ENCODE data around the gene SAMD4B. TPM values are rescaled to one million over a fixed set of nuclear protein-coding genes. Genes with fewer than 3 reads are reported as not detected.

SAMD4B gene
- total RNA-seq, 1 donor, result 85.0 TPM

GRCh38 chr19:39315933-39316332, 26.3 kb upstream of the SAMD4B start:
- Histone ChIP-seq H3K9me3 (ENCODE audit: low read depth, low read length) (no peaks in the 10 kb centered on the region), H3K79me2 (ENCODE audit: insufficient read depth, low read length) (no peaks in the 10 kb centered on the region), H3K36me3 (ENCODE audit: insufficient read depth, low read length) (no peaks in the 10 kb centered on the region), H3K4me3 (ENCODE audit: insufficient read depth, low read length) (no peak overlapping the region), H2AFZ (ENCODE audit: low read length) (no peak overlapping the region), H3K27me3 (ENCODE audit: insufficient read depth, low read length) (peaks cover 12% of the 10 kb centered on the region), H3K27ac (ENCODE audit: low read depth, low read length) (no peak overlapping the region), H3K4me1 (ENCODE audit: insufficient read depth, low read length) (no peaks in the 10 kb centered on the region), H4K20me1 (ENCODE audit: insufficient read depth, low read length) (no peaks in the 10 kb centered on the region), H3K4me2 (ENCODE audit: insufficient read depth, low read length) (no peak overlapping the region)
- DNase-seq (ENCODE audit: insufficient read length, low spot score, missing footprints), result peak; percentile 74
- TF ChIP-seq CTCF (IDR thresholded peaks at IDR 0.05; ENCODE audit: extremely low read depth, low read depth, low read length), result no peak

GRCh38 chr19:39316627-39317321, 25.4 kb upstream of the SAMD4B start:
- Histone ChIP-seq H3K36me3 (ENCODE audit: insufficient read depth, low read length) (no peaks in the 10 kb centered on the region), H3K27ac (ENCODE audit: low read depth, low read length) (no peak overlapping the region), H3K79me2 (ENCODE audit: insufficient read depth, low read length) (no peaks in the 10 kb centered on the region), H3K27me3 (ENCODE audit: insufficient read depth, low read length) (peaks cover 19% of the 10 kb centered on the region), H3K9me3 (ENCODE audit: low read depth, low read length) (no peaks in the 10 kb centered on the region), H2AFZ (ENCODE audit: low read length) (no peak overlapping the region), H4K20me1 (ENCODE audit: insufficient read depth, low read length) (no peaks in the 10 kb centered on the region), H3K4me2 (ENCODE audit: insufficient read depth, low read length) (no peak overlapping the region), H3K4me3 (ENCODE audit: insufficient read depth, low read length) (no peak overlapping the region), H3K4me1 (ENCODE audit: insufficient read depth, low read length) (no peaks in the 10 kb centered on the region)
- no peak for TF ChIP-seq CTCF (IDR thresholded peaks at IDR 0.05; ENCODE audit: extremely low read depth, low read depth, low read length)
- DNase-seq (ENCODE audit: insufficient read length, low spot score, missing footprints), result peak; percentile 77

GRCh38 chr19:39317476-39317875, 24.7 kb upstream of the SAMD4B start:
- Histone ChIP-seq H3K4me1 (ENCODE audit: insufficient read depth, low read length) (no peaks in the 10 kb centered on the region), H3K4me2 (ENCODE audit: insufficient read depth, low read length) (no peak overlapping the region), H3K36me3 (ENCODE audit: insufficient read depth, low read length) (no peaks in the 10 kb centered on the region), H4K20me1 (ENCODE audit: insufficient read depth, low read length) (no peaks in the 10 kb centered on the region), H2AFZ (ENCODE audit: low read length) (no peak overlapping the region), H3K4me3 (ENCODE audit: insufficient read depth, low read length) (no peak overlapping the region), H3K79me2 (ENCODE audit: insufficient read depth, low read length) (no peaks in the 10 kb centered on the region), H3K27ac (ENCODE audit: low read depth, low read length) (no peak overlapping the region), H3K9me3 (ENCODE audit: low read depth, low read length) (no peaks in the 10 kb centered on the region), H3K27me3 (ENCODE audit: insufficient read depth, low read length) (peaks cover 19% of the 10 kb centered on the region)
- DNase-seq (ENCODE audit: insufficient read length, low spot score, missing footprints), result no peak
- no peak for TF ChIP-seq CTCF (IDR thresholded peaks at IDR 0.05; ENCODE audit: extremely low read depth, low read depth, low read length)

- H3K4me3 ChIP-seq (ENCODE audit: insufficient read depth, low read length), result no peak overlapping the region
- no peaks in the 10 kb centered on the region for H3K4me1 ChIP-seq (ENCODE audit: insufficient read depth, low read length)
- DNase-seq (ENCODE audit: insufficient read length, low spot score, missing footprints), result no peak
- H3K79me2 ChIP-seq (ENCODE audit: insufficient read depth, low read length), result no peaks in the 10 kb centered on the region
- no peak overlapping the region for H3K27ac ChIP-seq (ENCODE audit: low read depth, low read length)
- no peaks in the 10 kb centered on the region for H3K9me3 ChIP-seq (ENCODE audit: low read depth, low read length)
- TF ChIP-seq CTCF (IDR thresholded peaks at IDR 0.05; ENCODE audit: extremely low read depth, low read depth, low read length), result no peak
- no peak overlapping the region for H3K4me2 ChIP-seq (ENCODE audit: insufficient read depth, low read length)
- H2AFZ ChIP-seq (ENCODE audit: low read length), result no peak overlapping the region
- H3K36me3 ChIP-seq (ENCODE audit: insufficient read depth, low read length), result no peaks in the 10 kb centered on the region
- H3K27me3 ChIP-seq (ENCODE audit: insufficient read depth, low read length), result peaks cover 19% of the 10 kb centered on the region
- H4K20me1 ChIP-seq (ENCODE audit: insufficient read depth, low read length), result no peaks in the 10 kb centered on the region
Observed at GRCh38 chr19:39318071-39318470, 24.1 kb upstream of the SAMD4B start.

Data from osteoblast (primary cell).